ENCODE results near the gene DOCK4.

GRCh38 chr7:112021379-112022044, 184.7 kb downstream of the DOCK4 start:
- TF ChIP-seq CTCF (conservative IDR thresholded peaks at IDR 0.05; ENCODE audit: low read length): no peak
- TF ChIP-seq EZH2phosphoT487 (IDR thresholded peaks at IDR 0.05; ENCODE audit: borderline replicate concordance): no peak
